ENCODE measurements around the gene RTL1.
A peak's percentile ranks its signal among the peaks of the same experiment; 100 is the strongest.

RTL1 gene

DNA sequence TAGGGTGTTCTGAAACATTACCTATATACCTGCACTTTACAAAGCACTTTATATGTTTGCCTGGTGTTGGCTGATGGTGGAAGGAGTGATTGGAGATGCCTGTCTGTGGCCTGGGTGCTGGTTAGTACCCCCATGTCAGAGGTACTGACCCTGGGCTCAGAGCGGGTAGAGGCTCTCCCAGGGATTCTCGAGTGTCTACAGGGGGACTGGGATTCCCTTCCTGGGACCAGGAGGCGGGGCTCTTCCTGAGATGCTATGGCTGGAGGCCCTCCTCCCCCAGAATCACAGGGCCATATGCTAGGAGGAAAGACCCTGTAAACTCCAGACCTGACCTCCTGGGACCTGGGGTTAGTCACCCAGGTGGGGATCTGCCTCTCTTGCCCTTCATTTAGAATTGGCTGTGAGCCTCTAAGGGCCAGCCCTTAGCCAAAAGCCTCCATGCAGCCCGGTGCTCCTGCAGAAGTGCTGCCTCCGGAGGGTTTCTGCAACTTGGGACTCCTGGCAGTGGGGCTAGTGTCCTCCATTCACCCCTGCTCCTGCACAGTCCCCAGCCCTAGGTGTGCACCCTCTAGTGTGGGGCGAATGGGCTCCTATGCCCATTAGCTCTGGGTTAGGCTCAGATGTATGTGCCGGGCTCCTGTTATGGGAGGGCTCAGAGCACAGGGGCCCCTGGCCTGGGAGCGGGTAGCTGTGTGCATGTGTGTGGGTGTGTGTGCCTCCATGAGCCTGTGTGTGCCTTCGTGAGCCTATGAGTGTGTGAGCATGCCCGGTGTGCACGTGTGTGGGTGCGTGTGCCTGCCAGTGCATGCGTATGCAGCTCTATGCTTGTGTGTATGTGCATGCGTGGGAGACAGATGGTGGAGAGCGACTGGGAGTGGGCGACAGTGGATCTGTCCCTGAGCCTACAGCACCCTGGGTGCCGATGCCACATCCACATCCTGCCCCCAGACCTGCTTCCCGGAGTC is 36.6 kb downstream of the RTL1 start:
- DNase-seq, result peak in 1 of 51 donors; percentile 52

DNA sequence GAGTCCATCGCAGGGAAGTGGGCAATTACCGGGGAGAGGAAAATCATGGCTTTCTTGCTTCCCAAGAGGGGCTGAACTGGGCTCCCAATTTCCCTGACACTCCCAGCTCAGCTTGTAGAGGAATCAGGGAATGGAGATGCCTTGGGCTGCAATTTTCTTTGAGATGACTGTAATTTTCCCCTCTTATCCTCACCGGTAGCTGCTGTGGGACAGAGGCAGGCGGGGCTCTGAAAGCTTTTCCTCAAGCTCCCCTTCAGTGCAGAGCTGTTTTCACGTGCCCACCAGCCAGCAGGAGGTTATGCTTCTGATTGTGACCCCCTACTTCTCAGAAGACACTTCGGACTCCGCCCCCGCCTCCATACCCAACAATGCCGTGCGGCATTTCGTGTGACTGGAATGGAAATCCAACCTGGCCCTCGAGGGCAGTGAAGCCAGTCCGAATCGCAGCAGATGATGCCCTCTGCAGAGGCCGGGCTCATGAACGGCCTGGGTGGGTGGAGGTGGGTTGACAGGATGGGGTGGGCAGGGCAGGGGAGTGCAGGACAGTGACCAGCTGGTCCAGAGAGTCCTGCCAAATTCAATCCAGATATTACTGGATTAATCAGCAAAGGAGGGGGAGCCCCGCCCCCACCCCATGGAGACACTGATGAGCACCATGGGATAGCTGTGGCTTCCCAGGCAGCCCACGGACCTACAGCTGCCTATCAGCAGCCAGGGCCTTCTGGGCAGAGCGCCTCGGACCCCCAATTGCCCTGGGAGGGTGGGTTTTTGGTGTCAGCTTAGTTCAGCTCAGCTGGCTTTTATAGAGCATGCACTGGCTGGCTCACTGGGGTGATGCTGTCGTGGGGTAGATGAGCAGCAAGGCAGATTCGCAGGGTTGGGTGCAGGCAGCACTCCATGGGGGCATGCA is 37.6 kb downstream of the RTL1 start:
- no peak for DNase-seq

DNA sequence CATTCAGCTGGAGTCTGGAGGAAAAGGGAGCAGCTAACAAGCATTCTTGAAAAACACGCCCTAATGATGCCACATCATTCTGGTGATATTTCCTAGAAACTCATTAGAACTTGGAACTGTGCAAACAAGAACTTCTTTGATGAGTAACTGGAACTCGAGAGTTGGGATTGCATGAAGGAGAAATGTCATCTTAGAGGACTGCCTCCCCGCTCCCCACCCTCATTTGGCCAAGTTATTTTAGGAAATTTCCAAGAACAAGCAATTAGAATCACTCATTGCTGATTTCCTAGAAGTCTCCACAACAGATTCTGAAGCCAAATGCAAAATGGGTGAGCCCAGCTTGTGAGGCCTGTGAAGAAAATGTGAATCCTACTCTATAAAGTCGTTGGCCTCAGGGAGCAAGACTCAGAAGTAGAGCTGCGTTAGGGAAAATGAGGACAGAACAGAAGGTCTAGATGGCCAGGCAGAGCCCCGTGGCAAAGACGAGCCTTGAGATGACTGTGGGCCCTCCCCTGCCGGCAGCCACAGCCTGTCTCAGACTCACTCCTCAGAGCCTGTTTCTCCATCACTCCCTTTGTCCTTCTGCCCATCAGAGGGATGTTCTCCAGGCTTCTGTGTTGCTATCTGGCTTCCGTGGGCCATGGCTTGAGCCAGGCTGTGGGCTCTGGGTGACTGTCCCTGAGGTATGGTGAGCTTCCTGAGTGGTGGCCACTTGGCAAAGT is 38.4 kb downstream of the RTL1 start:
- no peak for DNase-seq

DNA sequence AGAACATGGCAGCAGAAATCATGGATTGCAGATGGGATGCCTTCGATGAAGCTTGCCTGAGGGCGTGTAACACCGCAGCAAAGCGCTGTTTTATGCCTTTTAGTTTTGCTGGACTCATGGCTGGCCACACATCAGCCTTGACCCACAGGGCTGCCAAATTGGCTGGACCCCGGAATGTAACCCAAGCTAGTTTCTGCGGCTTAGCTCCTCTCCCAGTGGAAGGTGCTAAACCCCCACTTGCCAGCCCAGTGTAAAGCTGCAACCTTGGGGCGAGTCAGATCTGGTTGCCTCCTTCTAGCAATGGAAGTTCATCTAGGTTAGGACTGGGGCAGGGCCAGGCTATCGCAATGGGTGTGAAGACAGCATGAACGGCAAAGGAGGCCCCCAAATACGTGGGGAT is 39.3 kb downstream of the RTL1 start:
- DNase-seq, result no peak

DNA sequence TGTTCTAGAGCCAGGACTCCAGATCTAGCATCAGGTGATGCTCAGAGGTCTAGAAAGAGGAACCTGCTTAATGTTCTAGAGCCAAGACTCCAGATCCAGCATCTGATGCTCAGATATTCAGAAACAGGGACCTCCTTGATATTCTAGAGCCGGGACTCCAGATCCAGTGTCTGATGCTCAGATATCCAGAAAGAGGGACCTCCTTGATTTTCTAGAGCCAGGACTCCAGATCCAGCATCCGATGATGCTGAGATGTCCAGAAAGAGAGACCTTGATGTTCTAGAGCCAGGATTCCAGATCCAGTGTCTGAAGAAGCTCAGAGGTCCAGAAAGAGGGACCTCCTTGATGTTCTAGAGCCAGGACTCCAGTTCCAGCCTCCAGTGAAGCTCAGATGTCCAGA is 40.7 kb downstream of the RTL1 start:
- no peak for DNase-seq

DNA sequence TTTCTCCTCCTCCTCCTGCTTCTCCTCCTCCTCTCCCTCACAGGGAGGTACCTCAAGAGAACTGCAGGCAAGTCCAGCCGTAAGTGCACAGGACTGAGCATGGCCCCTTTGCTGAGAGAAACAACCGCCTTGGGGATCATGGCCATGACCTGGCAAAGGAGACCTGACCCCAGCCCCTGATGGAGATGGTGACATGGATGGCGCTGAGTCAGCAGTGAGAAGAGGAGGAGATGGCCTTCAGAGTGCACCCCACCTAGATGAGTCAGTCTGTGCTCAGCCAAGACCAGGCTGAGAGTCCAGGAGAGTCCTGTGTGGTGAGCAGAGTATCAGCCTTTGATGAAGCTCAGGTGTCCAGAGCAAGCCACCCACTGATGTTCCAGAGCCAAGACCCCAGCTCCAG is 41.2 kb downstream of the RTL1 start:
- DNase-seq, result no peak

DNA sequence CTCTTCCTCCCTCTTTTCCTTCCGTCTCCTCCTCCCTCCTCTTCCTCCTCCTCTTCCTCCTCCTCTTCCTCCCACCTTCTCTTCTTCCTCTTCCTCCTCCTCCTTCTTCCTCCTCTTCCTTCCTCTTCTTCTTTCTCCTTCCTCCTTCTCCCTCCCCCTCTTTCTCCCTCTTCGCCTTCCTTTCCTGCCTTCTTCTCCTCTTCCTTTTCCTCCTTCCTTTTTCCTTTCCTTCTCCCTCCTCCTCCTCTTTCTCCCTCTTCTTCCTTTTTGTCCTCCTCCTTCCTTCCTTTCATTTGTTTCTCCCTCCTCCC is 41.6 kb downstream of the RTL1 start:
- DNase-seq, result no peak

DNA sequence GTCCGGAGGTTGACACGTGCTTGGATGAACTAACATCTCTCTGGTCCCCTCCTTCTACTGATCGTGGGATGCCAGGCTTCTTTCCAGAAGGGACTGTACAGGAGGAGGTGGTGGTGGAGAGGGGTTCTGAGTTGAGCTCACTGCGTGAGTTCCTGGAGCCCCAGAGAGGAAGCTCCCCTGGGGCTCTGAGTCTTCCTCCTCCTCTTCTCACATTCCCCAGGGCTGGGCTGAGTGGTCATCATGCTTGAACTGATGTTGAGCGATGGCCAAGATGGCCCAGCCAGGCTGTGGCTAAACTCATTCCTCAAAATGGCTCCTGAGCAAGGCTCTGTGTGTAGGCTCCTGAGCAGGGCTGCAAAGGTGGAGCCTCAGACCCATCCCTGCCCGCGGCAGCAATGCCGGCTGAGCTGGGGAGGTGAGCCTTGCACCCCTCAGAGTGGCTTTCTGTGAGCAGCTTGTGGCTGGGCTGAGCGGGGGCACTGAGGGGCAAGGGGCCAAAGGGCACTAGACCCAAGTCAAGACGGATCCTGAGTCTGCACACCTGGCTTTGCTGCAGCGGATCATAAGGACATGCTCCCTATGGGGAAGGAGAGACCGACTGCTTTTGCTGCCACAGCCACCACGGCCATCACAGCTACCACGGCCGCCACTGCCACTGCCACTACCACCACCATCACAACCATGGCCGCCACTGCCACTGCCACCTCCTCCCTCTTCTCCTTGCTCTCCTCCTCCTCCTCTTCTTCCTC is 42.2 kb downstream of the RTL1 start:
- DNase-seq, result no peak

DNA sequence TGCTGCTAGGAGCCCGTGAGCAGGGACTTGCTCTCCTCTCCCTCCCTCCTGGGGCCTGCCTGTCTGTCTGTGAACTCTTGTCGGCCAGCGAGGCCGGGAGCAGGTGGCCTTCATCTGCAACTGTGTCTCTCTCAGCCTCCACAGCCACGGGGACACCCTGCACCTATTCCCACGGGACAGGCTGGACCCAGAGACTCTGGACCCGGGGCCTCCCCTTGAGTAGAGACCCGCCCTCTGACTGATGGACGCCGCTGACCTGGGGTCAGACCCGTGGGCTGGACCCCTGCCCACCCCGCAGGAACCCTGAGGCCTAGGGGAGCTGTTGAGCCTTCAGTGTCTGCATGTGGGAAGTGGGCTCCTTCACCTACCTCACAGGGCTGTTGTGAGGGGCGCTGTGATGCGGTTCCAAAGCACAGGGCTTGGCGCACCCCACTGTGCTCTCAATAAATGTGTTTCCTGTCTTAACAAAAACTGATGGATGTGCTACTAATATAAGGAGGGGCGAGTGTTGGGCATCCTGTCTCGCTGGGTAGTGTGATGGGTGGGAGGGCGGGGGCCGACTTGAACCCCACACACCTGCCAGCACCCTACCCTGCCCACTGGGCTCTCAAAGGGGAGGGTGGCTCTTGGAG is 42.9 kb downstream of the RTL1 start:
- DNase-seq, result no peak

DNA sequence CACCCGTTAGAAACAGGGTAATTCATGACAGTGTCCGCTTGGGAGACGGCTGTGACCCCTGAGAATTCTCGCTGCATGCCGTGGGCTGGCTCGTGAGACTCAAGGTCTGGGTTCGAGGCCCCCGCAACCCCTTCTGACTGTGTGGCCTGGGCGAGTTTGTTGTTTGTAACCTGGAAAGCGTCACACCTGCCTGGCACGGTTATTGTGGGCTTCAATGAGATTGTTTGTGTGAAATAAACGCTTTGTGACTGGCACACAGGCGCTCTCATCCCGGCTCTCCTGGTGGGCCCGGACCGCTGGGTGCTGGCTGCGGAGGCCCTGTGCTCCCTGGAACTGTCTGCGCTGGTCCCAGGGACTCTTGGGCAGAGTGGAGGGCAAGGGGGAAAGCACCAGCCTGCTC is 43.7 kb downstream of the RTL1 start:
- DNase-seq, result no peak

DNA sequence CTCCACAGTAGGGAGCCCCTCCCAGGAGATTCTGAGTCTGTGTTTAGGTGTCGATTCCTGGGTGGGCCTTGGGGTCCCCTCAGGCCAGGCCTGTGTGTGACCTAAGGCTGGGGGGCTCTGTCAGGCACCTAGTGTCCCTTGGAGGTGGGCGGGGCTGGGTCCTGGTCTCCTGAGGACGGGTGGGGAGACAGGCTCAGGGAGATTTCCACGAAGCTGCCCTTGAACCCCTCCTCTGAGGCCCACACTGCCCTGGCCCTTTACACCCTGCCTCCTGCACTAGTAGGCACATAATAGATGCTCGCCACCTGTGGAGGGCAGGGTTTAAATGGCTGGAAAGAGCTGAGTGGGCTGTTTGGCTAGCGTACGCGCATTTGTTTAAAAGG is 44.7 kb downstream of the RTL1 start:
- DNase-seq, result no peak

DNA sequence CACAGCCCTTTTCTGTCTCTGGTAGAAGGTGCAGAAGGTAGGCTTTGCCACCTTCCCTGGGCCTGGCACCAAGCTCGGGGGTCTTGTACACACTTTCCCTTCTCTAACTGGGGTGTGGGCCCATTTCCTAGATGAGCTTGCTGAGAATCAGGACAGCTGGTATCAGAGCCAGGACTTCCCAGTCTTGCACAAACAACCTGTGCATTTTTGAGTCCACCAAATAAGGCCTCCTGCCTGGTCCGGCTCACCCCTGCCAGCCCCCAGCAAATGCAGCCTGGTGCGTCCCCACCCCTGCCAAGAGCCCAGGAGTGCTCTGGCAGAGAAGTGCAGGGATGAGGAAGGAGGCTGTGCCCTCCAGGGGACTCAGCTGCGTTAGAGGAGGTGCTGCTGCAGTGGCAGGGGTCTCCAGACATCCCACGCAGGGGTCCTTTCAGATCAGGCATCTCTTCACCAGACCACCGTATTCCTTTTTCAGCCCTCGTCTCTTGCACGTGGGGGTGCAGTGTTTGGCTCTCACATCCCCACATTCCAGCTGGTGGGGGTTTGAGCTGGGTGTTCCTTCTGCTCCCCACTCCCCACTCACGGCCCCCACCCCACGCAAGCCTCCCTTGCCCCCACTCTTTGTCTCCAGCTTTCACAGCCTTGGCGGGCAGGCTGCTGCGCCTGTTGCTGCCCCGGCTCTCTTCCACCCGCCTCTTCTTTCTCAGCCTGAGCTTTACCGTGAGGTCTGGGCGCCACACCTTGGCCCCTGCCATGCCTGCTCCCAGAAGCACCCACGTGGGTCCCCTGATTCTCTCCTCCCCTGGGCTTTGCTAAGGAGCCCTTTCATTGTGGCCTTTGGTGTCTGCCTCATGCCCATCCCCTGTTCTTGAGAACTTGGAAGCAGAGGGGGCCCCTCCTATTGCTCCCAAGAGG is 45.3 kb downstream of the RTL1 start:
- DNase-seq, result no peak

DNA sequence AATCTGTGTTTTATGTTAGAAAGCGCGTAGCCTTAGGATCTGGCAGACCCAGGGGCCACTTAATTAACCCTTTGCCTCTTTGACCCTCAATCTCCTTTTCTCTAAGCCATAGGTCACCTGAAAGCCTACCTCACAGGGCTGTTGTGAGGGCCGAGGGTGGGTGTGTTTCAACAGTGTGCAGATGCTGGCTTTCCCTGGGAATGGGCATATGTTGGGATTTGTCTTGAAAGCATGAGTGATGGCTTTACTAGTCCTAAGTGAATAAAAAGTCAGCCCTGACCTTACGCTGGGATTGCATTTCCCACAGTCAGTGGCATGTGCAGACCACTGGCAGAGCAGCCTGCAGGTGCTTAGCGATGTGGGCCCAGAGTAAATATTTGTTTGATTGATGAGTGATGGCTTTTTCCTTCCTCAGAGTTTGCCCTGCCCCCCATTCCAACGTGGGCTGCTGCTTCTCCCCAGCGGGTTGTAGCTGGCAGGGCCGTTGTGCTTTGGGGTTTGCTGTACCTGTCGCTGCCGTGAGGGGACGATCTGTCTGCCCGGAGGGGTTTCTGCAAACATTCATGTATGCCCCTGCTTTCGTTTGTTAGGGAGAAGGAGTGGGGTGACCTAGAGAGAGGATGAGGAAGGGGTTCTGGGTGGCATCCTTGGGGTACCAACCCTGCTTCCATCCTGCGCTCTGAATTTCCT is 46.1 kb downstream of the RTL1 start:
- DNase-seq, result no peak

DNA sequence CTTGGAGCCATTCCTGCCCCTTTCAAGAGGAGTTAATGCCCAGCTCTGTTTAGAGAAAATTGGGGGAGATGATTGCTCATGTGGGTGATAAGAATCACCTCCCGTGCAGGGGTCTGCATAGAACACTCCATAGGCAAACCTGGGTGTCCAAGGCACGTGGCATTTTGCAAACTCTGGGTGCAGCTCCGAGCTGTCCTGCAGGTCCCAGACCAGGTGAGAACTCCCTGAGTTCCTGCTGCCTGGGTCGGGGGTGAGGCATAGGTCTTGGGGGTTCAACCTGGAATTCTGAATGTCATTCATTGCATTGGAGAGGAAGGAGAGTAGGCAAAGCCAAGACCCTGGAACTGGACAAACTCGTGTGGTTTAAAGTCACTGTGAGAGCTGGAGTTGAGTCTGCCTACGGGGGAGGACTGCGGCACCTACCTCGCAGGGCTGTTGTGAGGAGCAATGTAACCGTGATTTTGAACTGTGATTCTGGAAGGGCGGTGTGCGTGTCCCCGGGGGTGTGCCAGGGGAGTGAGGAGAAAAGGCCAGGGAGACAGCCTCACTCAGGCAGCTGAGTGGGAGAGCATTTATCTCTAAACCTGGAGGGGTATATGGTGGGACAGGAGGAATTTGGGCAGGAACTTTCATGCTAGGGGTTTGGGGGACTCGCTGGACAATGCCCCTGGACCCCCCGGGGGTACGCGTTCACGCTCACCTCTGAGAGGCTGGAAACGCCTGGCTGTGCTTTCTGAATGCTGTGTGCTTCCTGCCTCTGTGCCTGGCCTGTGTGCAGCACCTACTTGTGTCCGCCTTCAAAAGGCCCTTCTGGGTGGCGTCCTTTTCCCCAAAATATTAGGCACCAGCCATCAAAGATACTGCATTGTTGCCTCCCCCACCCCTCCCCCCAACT is 47.2 kb downstream of the RTL1 start:
- DNase-seq, result no peak

DNA sequence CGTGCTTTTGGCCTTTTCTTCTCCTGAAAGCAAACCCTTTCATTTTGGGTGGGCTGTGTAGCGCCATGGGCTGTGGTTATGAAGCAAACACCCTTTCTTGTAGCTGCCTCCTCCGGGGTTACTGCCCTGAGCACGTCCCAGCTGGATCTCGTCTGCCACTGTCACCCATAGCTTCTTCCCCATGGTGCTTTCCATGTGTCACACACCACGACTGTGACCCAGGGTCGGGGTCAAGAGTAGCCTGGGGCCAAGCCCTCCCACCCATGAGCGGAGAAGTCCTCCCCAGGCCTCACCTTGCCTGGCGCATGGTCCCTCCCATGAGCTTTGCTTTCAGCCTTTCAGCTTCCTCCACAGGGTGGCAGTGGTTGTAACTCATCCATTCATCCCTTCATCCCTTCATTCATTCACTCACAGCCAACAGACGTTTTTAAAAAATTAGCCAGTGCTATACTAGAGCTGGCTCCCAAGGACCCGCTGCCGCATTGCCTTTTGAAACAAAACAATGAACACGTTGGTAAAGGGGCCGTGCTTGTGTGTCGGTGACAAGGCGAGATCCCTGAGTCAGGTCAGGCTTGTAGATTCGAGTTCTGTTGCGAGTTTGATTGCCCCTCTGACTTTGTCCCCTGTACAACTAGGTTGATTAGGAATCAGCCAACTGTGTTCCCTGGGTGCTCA is 48.1 kb downstream of the RTL1 start:
- DNase-seq, result no peak

DNA sequence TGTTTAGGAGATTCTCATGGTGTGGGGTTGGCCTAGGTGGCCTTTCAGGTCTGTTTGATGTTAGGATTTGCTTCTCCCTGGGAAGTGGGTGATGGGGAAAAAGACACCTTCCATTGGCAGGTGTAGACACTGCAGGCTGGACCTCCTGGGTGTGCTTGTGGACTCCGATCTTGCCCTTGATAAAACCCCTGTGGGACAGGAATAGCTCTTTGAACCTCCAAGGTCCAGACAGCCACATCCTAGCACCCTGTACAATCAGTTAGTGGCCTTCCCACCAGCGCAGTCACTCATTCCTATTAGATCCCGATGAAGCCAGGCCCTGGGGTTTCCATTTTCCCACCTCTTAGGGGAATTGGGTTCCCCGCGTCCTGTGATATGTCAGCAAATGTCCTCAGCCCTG is 49.1 kb downstream of the RTL1 start:
- no peak for DNase-seq

DNA sequence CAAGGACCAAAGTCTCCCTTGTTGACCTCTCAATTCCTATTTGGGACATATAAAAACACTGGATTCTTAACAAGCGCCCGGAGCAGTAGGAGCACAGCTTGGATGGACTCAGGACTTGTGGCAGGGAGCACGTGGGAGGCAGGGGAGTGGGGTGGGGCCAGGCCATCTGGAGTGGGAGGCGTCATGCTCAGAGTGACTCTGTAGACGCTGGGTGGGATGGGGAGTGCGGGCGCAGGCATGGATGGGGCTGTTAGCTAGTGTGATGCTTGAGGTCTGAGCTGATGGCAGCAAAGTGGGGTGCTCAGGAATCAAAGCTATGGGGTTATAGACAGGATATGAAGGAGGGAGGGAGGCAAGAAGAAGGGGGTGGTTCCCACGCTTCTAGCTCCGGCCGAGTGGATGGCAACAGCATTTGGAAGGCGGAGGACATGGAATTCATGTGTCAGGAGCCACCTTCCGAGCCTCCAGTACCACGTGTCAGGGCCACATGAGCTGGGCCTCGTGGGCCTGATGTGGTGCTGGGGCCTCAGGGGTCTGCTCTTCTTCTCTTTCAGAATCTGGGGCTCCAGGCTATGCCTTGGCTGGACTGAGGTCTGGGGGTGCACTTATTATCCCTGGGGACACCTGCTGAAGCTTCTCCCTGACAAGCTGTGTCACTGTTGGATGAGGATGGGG is 51.4 kb downstream of the RTL1 start:
- DNase-seq, result no peak

Data from hypothalamus (tissue), 51 donors.